OCI-LY7 (cell line): ENCODE measurements around the gene KNDC1. TPM values are rescaled to one million over a fixed set of nuclear protein-coding genes. Genes with fewer than 3 reads are reported as not detected.
"Not testable (repeated sequence)": the region's sequence is repeated elsewhere in the genome, so short reads cannot be mapped to it uniquely, and the experiment has no call there.

Experiments used
- BruUV-seq: library from RNA; stranded (reverse); fragments of 400-500 nt; replicated peaks from 2 replicates; lab custom pipeline; 2021; lab: Mats Ljungman, UMichigan
- CTCF ChIA-PET: fragments of 300-600 bp; sonication (Branson Sonifier 250); formaldehyde crosslinking; loops from one replicate; lab custom pipeline; 2022; ENCODE audit warnings: antibody characterized with exemption; ENCODE audit not compliant: unreplicated experiment; lab: Charles Lee
- POLR2A ChIA-PET: fragments of 300-600 bp; sonication (Branson Sonifier 250); formaldehyde crosslinking; loops from one replicate; lab custom pipeline; 2022; ENCODE audit warnings: antibody characterized with exemption; lab: Charles Lee
- DNase-seq: peaks from one replicate; pipeline ENCODE4 v3.0.0-alpha.2; 2015; ENCODE audit warnings: low spot score
- H2AFZ ChIP-seq: fragments of 200-600 bp; sonication (generic), shearing (Covaris generic); 2 replicates; pipeline ENCODE4 v1.6.1; 2014; ENCODE audit warnings: mild to moderate bottlenecking, antibody characterized with exemption, low read length, moderate library complexity
- H3K27ac ChIP-seq: fragments of 200-600 bp; sonication (generic); 2 replicates; pipeline ENCODE4 v1.5.1; 2014; ENCODE audit warnings: mixed run types, low read depth, mild to moderate bottlenecking, moderate library complexity, low read length, inconsistent platforms; ENCODE audit not compliant: poor library complexity, severe bottlenecking
- H3K36me3 ChIP-seq: fragments of 200-600 bp; sonication (generic); 2 replicates; pipeline ENCODE4 v1.6.1; 2014; ENCODE audit warnings: mild to moderate bottlenecking, antibody characterized with exemption, low read length, moderate library complexity, mixed read lengths; ENCODE audit not compliant: insufficient read depth
- H3K4me1 ChIP-seq: fragments of 200-600 bp; sonication (generic); 2 replicates; pipeline ENCODE4 v1.5.1; 2014; ENCODE audit warnings: mild to moderate bottlenecking, low read length; ENCODE audit not compliant: insufficient read depth, poor library complexity, severe bottlenecking
- H3K4me2 ChIP-seq: fragments of 200-600 bp; sonication (generic); 2 replicates; pipeline ENCODE4 v1.6.1; 2014; ENCODE audit warnings: mild to moderate bottlenecking, low read length
- H3K4me3 ChIP-seq: fragments of 200-600 bp; sonication (generic); 2 replicates; pipeline ENCODE4 v1.5.1; 2014; ENCODE audit warnings: mild to moderate bottlenecking, low read depth, low read length; ENCODE audit not compliant: poor library complexity, severe bottlenecking
- H3K79me2 ChIP-seq: fragments of 200-600 bp; sonication (generic); 2 replicates; pipeline ENCODE4 v1.6.1; 2016; ENCODE audit warnings: low read depth, mild to moderate bottlenecking, low read length, moderate library complexity, mixed read lengths; ENCODE audit not compliant: insufficient read depth
- H3K9me2 ChIP-seq: fragments of 200-600 bp; sonication (generic); 2 replicates; pipeline ENCODE4 v1.6.1; 2016; ENCODE audit warnings: mild to moderate bottlenecking, low read length, mixed read lengths; ENCODE audit not compliant: insufficient read depth
- H3K9me3 ChIP-seq: fragments of 200-600 bp; sonication (generic); 2 replicates; pipeline ENCODE4 v1.6.1; 2014; ENCODE audit warnings: mild to moderate bottlenecking, mixed run types, low read length, mixed read lengths
- H4K20me1 ChIP-seq: fragments of 200-600 bp; sonication (generic); 2 replicates; pipeline ENCODE4 v1.6.1; 2014; ENCODE audit warnings: mild to moderate bottlenecking, antibody characterized with exemption, low read length, moderate library complexity, mixed read lengths; ENCODE audit not compliant: insufficient read depth
- CTCF ChIP-seq: fragments of 200-600 bp; sonication (generic); conservative IDR thresholded peaks from 2 replicates; pipeline ENCODE4 v1.5.1; 2014; ENCODE audit warnings: mild to moderate bottlenecking, antibody characterized with exemption, low read length, moderate library complexity, mixed read lengths
- EZH2phosphoT487 ChIP-seq: fragments of 200-600 bp; sonication (generic); IDR thresholded peaks from 2 replicates; pipeline ENCODE4 v1.6.1; 2018; ENCODE audit warnings: low read depth, borderline replicate concordance, mild to moderate bottlenecking, mixed run types, antibody characterized with exemption, low read length, moderate library complexity, mixed read lengths
- intact Hi-C: fragments of 100-400 bp; cut with micrococcal nuclease; formaldehyde crosslinking; loops from one replicate; pipeline ENCODE4 v1.10.0; 2022; ENCODE audit not compliant: unreplicated experiment
- total RNA-seq, 2 experiments: library from RNA; depleted of rRNA in 1 of 2; stranded (reverse); fragments of >200 nt in 1 of 2; shearing (Covaris generic) in 1 of 2; gene quantifications; 2 replicates each; pipeline ENCODE4 v1.2.3, GENCODE V29; 2014 to 2022

KNDC1 gene
- total RNA-seq, 2 experiments from 2014 or later, result not detected

- Histone ChIP-seq H3K9me3 (no peaks in the 10 kb centered on the region), H2AFZ (no peak overlapping the region), H4K20me1 (no peaks in the 10 kb centered on the region), H3K4me2 (no peak overlapping the region), H3K79me2 (no peaks in the 10 kb centered on the region), H3K27ac (no peak overlapping the region), H3K4me3 (no peak overlapping the region), H3K36me3 (no peaks in the 10 kb centered on the region), H3K4me1 (peaks cover 11% of the 10 kb centered on the region), H3K9me2 (no peaks in the 10 kb centered on the region)
- no peak for DNase-seq
- TF ChIP-seq EZH2phosphoT487 (no peak), CTCF (no peak)
- CTCF ChIA-PET, result no interaction called here
- BruUV-seq, result no TSS peak
- POLR2A ChIA-PET, result interaction anchor here (0.5 kb wide), 1 partner anchor 52 kb away, joined by 3 read pairs; no protein-coding TSS in a partner anchor
- intact Hi-C loops, result loop anchor here (5.0 kb wide), 1 partner anchor 44 kb away; the partner anchor contains the start of genes TUBGCP2 and ZNF511
Measured at GRCh38 chr10:133263674-133264073, 103.7 kb downstream of the KNDC1 start.

- CTCF ChIA-PET, result no interaction called here
- no peak overlapping the region for H3K27ac ChIP-seq
- no peaks in the 10 kb centered on the region for H3K79me2 ChIP-seq
- H3K4me3 ChIP-seq, result no peak overlapping the region
- BruUV-seq, result no TSS peak
- H2AFZ ChIP-seq, result no peak overlapping the region
- H3K9me2 ChIP-seq, result no peaks in the 10 kb centered on the region
- H3K4me2 ChIP-seq, result no peak overlapping the region
- TF ChIP-seq EZH2phosphoT487 (no peak), CTCF (no peak)
- no peaks in the 10 kb centered on the region for H3K9me3 ChIP-seq
- H4K20me1 ChIP-seq, result no peaks in the 10 kb centered on the region
- intact Hi-C loops, result loop anchor here (5.0 kb wide), 1 partner anchor 43 kb away; the partner anchor contains the start of genes TUBGCP2 and ZNF511
- no peak for DNase-seq
- H3K4me1 ChIP-seq, result peaks cover 5% of the 10 kb centered on the region
- no peaks in the 10 kb centered on the region for H3K36me3 ChIP-seq
- POLR2A ChIA-PET, result no interaction called here
Measured at GRCh38 chr10:133264461-133264860, 104.4 kb downstream of the KNDC1 start.

- DNase-seq, H3K9me3 ChIP-seq, H3K4me2 ChIP-seq, H2AFZ ChIP-seq, H3K27ac ChIP-seq, H3K79me2 ChIP-seq, BruUV-seq, intact Hi-C loops, H3K4me1 ChIP-seq, H4K20me1 ChIP-seq, CTCF ChIA-PET, H3K9me2 ChIP-seq, POLR2A ChIA-PET, H3K36me3 ChIP-seq, H3K4me3 ChIP-seq: not testable (repeated sequence)
Measured at GRCh38 chr10:133265052-133265451, 105.0 kb downstream of the KNDC1 start.
